ENCODE data around the gene CD40.

Gene CD40

GRCh38 chr20:46175127-46175494 lies 57.0 kb downstream of the CD40 start:
- no peak for DNase-seq

- no peak for DNase-seq
Measured at GRCh38 chr20:46176739-46177378, 58.7 kb downstream of the CD40 start.

GRCh38 chr20:46177768-46178167 lies 59.7 kb downstream of the CD40 start:
- DNase-seq: no peak

- DNase-seq: no peak
Measured at GRCh38 chr20:46178891-46179290, 60.8 kb downstream of the CD40 start.

Measured in COR-L47 (cell line).